Measurements from ENCODE around the gene ZNF214. TPM values are rescaled to one million over a fixed set of nuclear protein-coding genes. Genes with fewer than 3 reads are reported as not detected.

The ZNF214 gene
- total RNA-seq, result not detected in 2 replicates

DNA sequence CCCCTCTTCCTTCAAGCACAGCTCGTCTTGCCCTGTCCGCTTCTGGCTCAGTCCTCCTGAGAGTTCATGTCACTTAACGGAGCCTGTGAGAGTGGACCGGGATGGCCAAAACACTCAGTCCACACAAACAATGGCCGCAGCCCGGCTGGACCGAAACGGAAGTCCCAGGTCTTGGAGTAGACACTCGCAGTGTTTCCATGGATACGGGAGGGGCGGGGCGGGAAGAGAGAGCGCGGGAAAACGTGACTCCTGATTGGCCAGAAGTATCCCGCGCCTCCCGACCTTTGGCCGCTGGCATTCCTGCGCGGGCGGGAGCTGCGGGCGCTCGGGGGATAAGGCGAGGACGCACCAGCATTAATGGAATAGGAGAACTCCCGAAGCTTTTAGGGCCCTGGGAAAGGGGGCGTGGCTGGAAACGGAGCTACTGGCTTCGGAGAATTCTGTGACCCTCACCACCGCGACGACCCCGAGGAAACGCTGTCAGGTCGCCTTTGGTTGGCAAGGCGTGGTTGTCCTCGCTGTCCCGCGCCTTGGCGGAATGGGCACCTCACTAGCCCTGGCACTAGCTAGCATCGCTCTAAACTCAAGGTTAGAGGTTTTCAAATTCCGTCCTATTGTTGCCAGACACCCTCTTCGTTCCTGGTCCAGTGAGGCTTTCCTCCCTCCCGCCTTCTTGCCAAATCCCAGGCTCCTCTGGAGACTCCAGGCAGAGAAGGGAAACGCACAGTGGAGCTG is at the start of gene ZNF214, which contains the start of gene NLRP14:
ZNF214 (minus strand) TSS at position 164 of the 735 bp plus-strand sequence. CDS start 17,511 bp downstream, outside the sequence.
NLRP14 (plus strand) TSS at position 297 of the 735 bp plus-strand sequence. CDS start 18,108 bp downstream, outside the sequence.
- intact Hi-C loops (cut with micrococcal nuclease), result no loop called here

DNA sequence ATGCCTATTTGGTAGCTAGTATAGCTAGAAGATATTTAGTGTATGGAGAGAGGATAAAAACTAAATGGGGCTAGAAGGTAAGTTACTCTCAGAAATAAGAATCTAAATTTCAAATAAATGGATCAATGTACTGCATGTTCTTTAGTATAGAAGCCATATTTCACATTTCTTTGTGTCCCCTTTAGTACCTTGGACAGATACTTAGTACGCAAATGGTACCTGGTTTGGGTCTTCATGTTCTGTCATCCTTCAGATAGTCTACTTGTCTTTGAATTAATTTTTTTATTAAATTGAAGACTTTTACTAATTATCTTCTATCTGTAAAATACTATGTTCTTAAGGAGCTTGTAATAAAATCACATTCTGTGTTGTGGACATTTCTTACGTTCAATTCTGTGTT is 42.4 kb upstream of the ZNF214 start:
- intact Hi-C loops (cut with micrococcal nuclease), result no loop called here

DNA sequence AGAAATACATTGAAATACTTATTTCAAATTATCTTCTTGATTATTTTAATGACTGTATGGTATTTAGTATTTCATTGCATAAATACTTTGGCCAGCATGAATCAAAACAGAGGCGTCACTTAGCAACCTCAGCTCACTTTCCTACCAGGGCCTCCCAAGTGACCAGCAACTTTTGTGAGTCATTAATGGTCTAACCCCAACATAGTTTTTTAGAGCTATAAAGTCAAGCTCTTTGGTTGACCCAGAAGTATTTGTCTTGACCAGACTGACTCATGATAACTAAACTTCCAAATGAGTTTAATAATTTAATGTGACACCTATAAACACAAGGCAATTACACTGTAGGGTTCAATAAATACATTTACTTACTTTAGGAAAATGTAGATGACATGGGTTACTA is 40.7 kb upstream of the ZNF214 start:
- intact Hi-C loops (cut with micrococcal nuclease), result no loop called here

DNA sequence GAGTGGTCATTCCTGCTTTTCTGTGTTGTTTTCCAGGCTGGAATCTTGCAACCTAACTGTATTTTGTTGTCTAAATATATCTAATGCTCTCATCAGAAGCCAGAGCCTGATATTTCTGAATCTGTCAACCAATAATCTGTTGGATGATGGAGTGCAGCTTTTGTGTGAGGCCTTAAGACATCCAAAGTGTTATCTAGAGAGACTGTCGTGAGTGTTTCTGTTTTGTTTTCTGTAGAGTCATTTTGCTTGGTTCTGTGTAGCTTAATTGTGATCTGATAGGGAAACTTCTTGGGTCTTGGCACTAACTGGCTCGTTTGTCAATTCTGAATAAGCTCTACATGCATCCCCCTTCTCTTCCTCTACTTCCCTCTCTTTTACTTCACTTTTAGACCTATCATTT is 37.5 kb upstream of the ZNF214 start:
- intact Hi-C loops (cut with micrococcal nuclease), result no loop called here

DNA sequence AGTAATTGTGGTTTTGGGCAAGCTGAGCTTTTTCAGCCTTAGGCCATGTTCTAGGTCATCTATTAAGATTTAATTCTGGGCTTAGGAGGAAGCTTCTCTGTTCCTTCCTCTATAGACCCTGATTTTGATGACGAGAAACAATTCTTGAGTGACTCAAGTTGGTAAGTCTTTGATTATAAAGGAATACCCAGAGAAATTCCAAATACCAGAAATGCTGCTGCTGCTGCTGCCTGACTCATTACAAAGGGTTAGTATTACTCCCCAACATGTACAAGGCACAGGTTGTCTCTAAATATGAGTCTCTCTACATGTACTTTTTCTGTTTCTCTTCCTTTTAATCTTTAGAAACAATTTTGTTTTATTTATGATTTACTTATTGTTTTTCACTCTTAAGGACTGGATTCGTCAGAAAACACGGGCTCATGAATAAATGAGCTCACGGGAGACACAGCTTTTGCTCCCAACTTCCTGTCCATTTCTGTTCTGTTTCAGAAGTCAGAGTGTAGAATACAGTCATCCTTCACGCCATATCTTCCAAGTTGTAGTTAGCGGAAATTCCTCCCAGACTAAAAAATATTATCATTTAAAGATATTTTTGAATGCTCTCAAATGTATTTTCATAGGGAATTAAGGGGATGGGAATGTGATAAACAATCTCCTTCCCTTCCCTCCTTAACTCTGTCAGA is 36.8 kb upstream of the ZNF214 start:
- intact Hi-C loops (cut with micrococcal nuclease), result no loop called here

DNA sequence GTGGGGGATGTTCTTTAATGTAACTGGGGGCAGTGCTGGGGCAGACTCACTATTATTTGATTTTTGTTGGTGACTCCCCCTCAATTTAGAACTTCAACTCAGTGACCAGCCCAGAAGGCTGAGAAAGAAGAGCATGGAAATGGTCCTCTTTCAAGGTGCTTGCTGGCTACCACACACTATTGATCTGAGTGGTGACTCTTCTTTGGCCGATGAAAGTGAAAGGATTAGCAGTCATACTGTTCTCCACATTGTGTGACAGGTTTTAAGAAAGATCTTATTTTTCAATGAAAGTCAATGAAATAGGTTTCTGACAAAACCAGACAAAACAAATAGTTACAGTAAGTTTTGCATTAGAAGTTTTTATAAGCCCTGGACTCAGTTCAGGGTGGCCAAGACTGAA is 30.0 kb upstream of the ZNF214 start:
- intact Hi-C loops (cut with micrococcal nuclease), result no loop called here

DNA sequence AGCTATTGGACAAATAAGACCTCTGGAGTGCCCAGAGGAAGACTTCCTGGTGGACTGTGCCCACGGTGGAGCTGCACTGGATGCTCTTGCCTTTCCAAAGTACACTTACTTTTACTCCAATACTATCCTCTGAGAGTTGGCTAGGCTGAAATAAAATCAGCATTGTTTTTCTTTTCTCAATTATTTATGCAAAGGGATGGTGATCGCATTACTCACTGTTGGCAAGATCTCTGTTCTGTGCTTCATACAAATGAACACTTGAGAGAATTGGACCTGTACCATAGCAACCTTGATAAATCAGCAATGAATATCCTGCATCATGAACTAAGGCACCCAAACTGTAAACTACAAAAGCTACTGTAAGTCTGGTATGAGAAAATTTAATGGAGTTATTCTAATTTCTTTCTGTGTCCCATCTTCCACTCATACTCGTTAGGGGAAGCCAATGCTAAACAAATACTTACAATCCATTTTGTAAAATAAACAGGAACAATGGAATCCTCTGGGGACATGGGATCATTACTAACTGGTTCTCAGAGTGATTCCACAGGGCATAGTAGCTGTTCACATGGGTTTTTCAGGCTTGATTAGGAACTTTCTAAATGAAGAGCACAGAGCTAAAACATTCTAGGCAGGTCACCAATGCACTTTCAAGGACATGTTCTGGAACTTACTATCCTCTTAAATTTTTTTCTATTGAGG is 26.5 kb upstream of the ZNF214 start:
- intact Hi-C loops (cut with micrococcal nuclease), result no loop called here

DNA sequence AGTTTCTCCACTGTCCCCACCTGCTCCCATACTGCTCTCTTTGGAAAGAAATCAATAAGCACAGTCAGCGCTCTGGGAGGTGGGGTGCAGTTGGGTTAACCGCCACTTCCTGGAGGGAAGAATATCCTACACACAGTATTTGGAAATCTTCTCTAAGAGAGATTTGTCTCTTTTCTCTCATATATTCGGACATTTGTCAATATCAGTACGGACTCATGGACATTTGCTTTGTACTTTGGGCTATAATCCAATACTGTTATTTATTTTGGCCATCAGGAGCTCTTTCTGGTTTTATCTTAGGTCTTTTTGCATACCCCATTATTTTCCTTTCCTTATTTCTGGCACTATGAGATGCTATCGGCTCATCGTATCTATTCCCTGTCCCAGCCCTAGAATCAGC is 13.9 kb upstream of the ZNF214 start:
- intact Hi-C loops (cut with micrococcal nuclease), result no loop called here

DNA sequence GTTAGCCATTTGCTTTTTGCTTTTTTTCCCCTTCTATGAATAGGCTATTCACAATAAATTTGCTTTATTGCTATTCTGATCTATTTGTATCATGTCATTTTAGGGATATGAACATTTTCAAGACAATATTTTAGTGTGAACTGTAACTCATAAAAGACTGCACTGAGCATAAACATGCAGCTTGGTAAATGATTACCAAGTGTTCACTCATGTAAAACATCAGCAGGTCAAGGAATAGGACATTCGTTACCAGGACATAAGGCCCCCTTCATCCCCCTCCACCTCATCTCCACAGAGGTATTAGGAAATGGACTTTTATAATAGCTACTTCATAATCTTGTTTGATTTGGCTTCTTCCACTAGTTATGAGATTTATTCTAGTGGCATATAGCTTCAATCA is 12.5 kb upstream of the ZNF214 start:
- intact Hi-C loops (cut with micrococcal nuclease), result no loop called here

DNA sequence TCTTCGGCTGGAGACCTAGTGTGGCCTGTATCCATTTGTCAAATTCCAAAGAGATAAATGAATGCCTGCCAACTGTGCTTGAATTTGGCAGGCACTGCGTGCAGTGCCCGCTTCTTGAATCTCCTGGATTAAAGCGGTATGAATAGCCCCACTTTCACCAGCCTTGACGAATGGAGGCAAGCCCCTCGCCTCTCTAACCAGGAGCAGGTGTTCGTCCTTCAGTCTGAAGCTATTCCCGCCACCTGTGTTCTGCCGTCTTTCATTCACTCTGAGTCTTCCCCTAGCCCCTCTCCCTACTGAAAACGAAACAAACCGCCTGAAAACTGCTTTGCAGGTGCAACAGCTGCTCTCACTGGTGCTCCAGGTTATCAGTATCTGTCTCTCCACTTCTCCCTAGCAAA is 11.3 kb upstream of the ZNF214 start:
- intact Hi-C loops (cut with micrococcal nuclease), result no loop called here

DNA sequence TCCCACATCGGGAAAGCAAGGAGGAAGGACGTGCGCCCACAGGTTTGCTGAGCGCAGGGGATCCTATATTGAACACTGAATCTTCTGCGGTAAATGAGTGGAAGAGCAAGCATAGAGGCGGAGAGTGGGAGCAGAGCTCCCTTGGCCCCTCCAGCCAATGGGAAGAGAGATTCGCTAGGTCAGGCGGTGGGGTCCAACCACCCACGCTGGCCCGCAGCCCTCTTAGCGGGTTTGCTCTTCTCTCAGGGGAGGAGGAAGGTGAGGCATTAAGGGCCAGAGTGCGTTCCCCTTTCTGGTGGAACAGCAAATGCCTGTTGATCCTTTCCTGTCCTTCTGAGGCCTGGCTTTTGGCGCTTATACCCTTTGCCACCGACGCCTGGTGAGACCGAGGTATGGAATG is 10.7 kb upstream of the ZNF214 start:
- intact Hi-C loops (cut with micrococcal nuclease), result no loop called here

DNA sequence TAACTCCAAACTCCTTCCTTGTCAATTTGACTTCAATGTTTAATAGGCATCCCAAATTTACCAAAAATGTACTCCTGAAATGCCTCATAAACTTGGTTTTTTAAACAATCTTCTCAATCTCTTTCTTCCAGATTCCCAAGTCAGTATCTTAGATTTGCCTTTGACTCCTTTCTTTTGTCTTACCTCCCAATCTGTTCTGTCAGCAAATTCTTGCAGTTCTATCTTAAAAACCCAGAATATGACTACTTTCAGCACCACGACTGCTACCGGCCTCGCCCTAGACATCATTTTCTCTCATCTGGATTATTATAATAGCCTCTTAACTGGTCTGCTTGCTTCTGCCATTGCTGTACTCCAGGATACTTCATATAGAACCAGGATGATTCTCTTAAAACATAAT is 8.0 kb upstream of the ZNF214 start:
- intact Hi-C loops (cut with micrococcal nuclease), result no loop called here

DNA sequence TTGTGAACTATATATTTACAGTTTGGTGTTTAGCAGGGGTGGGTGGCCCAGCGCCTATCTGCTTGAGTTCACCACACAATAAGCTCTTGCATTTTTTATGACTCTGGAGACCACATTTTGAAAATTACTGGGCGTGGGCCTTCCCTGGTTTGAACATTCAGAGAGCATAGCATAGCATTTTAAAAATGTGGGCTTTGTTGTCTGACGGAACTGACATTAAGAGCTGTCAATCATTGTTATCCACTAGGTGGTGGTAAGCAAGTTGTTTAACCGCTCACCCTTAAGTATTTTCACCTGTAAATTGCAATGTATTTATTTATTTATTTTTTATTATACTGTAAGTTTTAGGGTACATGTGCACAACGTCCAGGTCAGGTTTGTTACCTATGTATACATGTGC is 1.2 kb upstream of the ZNF214 start:
- intact Hi-C loops (cut with micrococcal nuclease), result no loop called here

DNA sequence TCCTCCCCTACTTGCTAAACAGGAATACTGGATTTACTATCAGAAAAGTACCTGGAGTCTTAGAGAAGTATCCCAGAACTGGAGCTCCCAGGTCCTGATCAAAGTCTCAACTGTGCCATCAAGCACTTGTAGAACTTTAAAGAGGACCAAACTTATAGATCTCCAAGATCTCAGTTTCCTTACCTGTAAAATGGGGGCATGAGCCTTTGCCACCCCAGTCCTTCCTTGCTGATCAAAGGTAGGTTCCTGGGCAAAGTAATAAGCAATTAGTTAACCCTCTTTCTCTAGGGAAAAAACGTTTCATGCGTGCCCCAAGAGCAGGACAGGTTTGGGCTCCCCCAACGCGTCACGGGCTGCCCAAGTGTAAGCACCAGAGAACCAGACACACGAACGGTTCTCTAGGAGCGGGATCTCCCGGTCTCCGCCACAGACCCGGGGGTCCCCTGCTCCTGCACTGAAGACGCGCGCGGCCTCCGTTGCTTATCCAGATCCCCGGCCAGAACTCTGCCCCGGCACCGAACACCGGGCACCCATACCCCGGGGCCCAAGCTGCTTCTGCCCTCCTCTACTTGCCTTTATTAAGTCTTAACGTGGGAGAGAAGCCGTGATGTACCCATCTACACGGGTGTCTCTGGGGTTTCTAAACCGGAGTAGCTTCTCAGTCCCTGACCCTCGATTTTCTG is 505 bp downstream of the ZNF214 start:
- intact Hi-C loops (cut with micrococcal nuclease), result no loop called here

DNA sequence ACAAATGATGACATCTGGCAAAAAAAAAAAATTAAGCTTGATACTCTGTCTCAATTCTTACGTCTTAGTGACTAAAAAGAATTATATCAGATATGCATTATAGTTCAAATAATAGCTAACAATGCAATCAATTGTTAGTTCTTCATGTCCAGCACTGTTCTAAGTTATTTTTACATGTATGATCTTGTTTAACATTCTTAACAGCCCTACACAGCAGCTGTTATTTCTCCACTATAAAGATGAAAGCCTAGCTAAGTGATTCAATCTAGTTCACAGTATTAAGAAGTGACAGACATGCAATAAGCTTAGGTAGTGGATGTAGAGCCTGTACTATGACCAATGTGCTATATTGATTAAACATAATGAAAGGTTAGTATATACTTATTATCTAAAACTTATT is 4.1 kb downstream of the ZNF214 start:
- intact Hi-C loops (cut with micrococcal nuclease), result no loop called here

DNA sequence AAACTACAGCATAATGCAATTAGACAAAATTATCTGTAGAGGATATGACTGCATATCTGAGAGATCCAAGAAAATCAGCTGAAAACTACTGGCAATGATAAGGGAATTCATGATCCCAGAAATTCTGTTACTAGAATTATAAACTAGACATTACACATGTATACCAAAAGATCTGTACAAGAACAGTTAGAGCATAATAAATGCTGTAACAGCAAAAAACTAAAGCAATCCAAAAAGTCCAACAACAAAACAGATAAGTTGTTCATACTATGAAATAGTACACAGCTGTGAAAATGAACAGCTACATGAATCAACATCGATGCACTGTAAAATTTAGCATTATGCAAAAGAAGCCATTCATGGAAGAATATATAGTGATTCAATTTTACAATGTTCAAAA is 6.0 kb downstream of the ZNF214 start:
- intact Hi-C loops (cut with micrococcal nuclease), result no loop called here

DNA sequence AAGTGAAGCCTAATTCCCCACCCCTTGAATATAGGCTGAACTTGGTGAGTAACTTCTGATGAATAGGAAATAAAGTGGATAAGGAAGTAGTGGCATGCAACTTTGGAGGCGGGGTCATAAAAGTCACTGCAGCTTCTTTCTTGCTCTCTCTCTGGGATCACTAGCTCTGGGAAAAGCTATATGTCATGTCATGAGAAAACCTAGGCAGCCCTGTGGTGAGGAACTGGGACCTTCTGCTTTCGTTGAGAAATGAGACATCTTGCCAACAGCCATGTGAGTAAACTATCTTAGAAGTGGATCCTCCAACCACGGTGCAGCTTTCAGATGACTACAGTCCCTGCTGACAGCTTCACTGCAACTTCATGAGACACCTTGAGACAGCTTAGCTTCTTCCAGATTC is 15.7 kb downstream of the ZNF214 start:
- intact Hi-C loops (cut with micrococcal nuclease), result no loop called here

DNA sequence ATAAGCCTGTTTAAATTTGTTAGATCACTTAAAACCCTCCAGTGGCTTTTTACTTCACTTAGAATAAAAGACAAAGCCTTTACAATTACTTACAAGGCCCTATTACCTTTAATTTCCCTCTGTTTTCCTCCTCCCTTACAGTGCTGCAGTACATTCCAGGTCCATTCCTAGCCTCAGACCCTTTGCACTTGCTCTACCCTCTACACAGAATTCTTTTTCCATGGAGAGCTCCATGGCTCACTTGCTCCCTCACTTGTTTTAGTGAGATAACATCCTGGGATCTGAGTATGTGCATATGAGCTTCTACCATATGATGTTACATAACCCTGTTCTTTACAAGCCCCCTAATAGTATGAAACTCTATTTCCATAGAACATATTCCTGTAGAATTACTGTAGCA is 24.4 kb downstream of the ZNF214 start:
- intact Hi-C loops (cut with micrococcal nuclease), result no loop called here

DNA sequence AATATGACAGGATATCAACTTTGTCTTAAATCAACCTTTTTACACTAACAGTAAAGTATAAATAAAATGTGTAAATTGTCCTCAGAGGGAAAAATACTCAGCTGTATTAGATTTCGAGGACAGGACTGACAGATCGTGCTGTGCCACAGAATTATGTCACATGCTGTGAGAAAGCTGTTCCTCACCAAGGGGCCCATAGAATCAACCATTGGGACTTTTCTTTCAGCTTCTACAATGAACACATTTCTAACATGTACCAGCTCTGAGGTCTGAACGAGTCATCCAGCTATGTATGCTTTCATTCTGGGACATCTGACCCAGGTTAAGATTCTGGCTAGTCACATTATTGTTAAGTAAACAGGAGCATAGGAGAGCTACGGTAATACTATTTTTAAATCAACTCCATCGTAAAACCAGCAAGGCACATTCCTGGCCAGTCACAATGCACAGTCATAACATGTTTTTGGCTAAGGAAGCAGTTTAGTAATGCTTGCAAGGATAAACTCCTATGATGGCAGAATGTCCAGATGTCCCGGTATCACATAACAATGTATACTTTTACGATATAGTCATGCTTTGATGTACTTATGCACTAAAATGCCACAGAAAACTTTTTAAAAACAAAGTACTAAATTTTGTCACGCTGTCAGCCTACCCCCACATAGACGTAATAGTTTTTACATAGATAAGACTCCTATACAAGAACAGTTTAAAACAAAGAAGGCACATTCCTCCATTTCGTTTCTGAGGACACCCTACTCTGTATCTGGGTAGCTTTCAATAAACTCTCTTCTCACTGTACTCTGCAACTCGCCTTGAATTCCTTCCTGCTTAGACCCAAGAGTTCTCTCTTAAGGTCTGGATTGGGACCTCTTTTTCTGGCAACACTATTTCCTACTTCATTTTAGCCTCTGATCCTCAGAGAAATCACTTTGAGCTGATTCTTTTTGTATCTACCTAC is 27.4 kb downstream of the ZNF214 start:
- intact Hi-C loops (cut with micrococcal nuclease), result no loop called here

DNA sequence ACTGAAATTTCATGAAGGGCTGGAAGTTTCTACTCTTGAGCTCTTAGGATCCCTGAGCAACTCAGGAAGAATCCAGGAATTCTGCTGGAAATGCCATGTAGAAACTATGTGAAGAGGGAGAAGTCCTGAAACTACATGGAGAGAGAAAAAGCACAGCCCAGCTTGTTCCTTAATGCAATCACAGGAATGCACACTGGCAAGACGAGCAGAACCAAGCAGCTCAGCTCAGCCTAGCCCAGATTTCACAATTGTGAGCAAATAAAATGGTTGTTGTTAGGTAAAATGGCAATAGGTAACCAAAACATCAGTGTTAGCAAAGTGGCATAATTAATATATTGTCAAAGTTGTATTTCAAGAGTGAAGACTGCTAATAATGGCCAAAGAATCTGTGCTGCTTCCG is 28.1 kb downstream of the ZNF214 start:
- intact Hi-C loops (cut with micrococcal nuclease), result no loop called here

DNA sequence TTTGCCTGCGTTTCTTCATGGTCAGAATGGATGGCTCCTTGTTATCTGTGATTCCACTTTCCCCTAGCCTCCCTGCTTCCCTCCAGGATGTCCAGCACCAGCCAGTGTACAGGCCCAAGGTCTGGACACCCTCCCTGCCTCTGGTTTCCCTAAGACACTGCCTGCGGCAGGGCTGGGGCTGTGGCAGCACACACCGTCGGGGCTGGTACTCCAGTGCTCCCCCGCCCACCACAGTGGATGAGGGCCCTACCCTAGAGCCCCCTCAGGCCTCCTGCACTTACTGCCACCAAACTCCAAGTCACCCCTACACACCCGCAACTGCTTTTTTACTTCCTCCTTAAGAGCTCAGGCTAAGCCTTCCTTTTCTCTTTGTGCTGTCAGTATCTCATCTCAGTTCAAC is 28.9 kb downstream of the ZNF214 start:
- intact Hi-C loops (cut with micrococcal nuclease), result no loop called here

All from T-helper 2 cell treated with Interferon-gamma antibody and Interleukin-4, amounts not matched to agents 100 ng/mL and 5 ng/mL, for 36 hours (primary cell).